HG03045 (cell line): ENCODE results near the gene FAM83E.
"Not testable (repeated sequence)": the region's sequence is repeated elsewhere in the genome, so short reads cannot be mapped to it uniquely, and the experiment has no call there.

ENCODE experiments used
- ATAC-seq: cut with Tn5 transposase; IDR thresholded peaks from one replicate; pipeline ENCODE4 v1.9.1; 2021; ENCODE audit warnings: mild to moderate bottlenecking, moderate library complexity; ENCODE audit not compliant: unreplicated experiment

FAM83E gene

DNA sequence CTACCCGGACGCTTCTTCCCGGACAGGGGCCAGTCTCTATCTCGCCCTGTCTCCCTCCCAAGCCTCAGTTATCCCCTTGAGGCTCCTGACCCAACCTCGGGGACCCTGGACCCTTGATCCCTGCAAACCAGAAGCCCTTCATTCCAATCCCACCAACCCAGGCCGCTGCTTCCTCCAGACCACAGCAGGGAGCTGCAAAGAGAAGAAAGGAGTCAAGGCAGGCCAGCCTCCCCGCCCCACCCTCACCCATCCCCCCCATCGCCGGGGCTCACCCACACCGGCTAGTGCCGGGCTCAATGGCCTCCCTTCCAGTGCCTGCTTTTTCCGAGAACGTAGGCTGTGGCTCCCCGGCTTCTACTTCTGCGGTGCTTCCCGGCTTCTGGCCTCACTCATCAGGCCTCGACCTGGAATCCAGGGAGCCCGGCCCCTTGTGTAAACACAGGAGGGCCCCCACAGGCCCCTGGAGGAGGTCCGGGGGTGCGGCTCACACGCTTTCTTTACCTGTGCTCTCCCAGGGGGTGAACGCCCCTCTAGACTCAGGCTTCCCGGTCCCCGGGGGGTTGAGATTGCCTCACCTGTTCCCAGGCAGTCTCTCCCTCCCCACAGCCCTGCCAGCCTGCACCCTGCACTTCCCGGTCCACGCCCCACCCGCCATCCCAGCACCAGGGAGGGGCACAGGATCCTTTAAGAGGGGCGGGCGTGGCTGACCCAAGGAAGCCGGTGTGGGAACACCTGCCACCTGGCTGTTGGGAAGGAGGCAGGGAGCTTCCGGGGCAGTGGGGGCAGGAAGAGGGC, at the start of gene FAM83E:
TSS of gene FAM83E (minus strand) at position 641 of the 795 bp plus-strand sequence. CDS start 1,704 bp downstream, outside the sequence.
- ATAC-seq = no peak

DNA sequence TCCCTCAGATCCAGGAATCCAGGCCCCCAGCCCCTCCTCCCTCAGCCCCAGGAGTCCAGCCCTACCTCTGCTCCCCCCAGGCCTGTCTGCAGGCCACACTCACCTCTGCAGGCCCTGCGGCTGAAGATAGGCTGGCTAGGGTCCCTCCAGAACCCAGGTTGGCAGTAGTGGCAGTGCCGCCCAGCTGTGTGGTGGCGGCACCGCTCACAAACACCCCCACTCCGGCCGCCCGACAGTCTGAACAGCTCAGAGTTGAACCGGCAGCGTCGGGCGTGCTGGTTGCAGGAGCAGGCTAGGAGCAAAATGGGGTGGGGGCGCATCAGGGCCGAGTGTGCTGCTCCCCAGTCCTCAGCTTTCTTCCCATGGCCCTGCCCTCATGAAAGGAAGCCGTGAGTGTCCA, 49.6 kb upstream of the FAM83E start:
- ATAC-seq = no peak

DNA sequence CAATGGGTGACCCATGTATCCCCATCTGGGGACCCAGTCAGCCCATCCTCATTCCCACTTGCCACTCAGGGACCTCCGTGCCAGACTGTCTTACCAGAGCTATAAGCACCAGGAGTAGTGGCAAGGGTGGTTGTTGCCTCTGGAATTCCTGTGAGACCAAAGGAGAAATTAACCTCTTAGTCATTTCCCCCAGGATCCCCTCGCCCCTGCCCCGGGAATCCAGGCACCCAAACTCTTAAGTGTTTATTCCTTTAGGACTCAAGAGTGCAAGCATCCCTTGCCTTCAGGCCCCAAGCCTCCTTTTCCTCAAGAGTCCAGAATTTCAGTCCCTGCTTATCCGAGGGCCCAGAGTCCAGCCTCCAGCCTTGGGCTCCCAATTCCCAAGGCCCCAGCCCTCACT, 48.8 kb upstream of the FAM83E start:
- no peak for ATAC-seq

DNA sequence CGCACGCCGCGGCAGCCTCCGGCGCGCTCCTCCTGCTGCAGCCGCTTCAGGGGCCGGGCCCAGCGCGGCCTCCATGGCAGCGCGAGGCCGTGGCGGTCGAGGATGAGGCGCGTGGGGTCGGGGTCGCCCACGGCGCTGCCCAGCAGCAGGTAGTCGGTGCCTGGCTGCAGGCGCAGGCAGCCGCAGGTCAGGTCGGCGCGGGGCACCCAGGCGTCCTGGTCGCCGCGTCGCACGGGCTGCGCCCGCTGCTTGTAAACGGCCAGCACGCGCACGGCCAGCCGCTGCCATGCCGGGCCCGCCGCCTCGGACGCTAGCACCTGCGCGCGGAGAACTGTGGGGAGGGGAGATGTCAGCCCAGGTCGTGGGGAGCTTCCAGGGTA, 46.8 kb upstream of the FAM83E start:
- ATAC-seq = no peak

DNA sequence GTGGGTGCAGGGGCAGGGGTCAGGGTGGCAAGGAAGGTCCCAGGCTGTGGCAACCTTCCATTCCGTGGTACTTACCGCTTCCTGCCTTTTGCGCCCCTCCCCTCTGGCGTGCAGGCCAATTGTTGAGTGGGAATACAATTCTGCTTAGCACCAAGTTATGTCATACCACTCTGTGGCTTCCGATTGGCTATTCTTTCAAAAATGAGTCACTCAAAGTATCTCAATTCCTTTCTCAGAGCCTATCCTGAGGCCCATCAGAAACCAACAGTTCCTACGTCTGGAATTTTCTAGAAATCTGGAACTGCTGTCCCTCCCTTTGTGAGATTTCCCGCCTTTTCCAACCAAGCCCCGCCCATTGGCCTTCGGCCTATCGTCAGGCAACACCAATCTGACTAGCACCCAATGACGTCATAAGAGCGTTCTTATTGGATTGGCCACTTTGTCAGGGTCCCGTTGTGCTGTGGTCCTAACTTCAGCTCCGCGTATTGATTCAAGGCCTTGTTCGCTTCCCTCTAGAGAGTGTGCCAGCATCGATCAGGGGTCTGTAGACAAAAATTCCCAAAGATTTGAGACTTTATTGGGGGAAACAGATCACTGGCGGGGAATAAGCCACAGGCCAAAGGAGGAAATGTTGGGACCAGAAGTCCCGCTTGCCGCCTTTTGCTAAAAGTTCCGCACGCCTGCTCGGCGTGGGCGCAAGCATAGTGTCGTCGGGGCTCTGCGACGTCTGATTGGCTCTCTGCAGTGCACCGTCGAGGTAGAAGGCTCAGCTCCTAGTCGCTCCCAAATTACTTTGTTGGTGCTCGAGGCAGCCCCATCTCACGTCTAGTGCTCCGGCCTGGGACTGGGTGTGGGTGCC, 46.2 kb upstream of the FAM83E start:
- peak; percentile 78 for ATAC-seq

DNA sequence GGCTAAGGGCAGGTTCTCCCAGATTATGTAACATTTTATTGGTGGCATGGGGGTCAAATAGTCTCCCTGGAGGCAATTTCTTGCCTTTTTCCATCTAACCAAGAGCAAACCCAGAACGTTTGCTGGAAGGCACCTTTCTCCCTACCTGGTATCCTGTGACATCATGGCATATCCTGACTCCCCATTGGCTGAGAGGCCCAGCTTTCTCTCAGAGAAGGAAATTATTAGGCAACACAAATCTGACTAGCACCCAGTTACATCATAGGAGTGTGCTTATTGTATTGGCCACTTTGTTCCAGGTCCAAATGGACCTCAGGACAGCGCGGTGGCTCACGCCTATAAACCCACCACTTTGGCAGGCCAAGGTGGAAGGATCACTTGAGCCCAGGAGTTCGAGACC, 44.9 kb upstream of the FAM83E start:
- no peak for ATAC-seq

DNA sequence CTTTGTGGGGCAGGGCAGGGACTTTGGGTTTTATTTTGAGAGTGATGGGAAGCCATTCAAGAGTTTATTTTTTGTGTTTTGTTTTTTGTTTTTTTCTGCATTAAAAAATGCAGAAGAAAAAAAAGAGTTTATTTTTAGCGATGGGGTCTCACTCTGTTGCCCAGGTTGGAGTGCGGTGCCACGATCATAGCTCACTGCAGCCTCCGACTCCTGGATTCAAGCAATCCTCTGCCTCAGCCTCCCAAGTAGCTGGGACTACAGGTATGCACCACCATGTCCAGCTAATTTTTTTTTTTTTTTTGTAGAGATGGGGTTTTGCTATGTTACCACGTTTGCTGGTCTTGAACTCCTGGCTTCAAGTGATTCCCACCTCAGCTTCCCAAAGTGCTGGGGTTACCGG, 43.6 kb upstream of the FAM83E start:
- no peak for ATAC-seq

DNA sequence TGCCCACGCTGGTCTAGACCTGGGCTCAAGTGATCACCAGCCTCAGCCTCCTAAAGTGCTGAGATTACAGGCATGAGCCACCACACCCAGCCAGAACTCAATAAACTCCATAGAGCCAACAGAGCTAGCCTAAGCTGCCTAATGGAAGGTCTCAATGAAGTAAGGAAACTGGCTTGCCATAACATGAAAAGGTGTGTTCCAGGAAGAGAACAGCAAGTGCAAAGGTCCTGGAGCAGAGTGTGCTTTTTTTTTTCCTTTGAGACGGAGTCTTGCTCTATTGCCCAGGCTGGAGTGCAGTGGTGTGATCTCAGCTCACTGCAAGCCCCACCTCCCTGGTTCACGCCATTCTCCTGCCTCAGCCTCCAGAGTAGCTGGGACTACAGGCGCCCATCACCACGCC, 43.0 kb upstream of the FAM83E start:
- not testable (repeated sequence) for ATAC-seq

DNA sequence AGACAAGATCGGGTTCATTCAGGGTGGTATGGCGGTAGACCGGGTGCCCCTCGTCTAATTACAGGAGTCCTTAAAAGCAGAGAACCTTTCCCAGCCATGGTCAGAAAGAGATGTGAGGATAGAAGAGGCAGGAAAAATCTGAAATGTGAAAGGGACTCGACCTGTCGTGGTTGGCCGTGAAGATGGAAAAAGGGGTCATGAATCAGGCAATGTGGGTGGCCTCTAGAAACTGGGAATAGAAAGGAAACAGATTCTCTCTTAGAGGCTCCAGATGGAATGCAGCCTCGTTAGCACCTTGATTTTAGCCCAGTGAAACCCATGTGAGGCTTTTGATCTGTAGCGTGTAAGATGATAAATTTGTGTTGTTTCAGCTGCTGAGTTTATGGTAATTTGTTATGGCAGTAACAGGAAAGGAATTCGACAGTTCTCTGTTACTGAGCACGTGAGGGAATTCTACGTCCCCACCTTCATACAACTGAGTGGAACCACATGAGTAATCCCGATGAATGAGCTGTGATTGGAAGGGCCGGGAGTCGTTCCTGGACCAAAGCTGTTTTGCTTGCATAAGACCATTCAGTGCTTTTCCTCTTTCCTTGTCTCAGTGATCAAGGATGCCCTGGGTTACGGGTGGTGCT, 42.1 kb upstream of the FAM83E start:
- no peak for ATAC-seq

DNA sequence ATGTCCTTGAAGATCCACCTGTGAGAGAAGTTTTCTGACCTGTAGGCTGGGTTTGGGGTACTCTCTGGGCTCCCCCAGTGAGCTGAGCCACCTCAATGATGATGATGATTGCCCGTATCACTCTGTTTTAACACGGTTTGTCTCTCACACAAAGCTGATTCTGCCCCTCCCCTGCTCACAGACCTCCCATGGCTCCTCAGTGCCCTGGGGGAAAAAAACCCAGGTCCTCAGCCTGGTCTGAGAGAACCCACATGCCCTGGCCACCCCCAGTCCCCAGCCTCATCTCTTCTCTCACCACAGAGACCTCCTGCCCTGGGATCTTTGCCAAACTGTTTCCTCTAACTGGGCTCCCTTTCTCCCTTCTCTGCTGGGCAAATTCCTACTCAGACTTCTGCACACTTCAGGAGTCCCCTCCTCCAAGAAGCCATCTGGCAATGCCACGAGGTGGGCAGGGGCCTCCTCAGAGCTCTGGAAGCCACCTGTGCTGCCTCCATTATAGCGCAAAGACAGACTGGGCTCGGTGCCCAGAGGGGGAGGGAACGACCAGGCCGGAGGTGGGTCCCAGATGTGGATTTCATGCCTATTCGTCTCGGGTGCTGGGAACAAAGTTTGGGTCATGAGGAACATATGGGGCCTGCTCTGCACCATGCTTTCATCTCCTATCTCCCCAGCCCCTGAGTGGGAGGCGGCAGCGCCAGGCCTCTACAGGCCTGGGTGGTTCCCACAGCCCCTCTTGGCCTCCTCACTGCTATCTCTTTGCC, 39.6 kb upstream of the FAM83E start:
- ATAC-seq = no peak

DNA sequence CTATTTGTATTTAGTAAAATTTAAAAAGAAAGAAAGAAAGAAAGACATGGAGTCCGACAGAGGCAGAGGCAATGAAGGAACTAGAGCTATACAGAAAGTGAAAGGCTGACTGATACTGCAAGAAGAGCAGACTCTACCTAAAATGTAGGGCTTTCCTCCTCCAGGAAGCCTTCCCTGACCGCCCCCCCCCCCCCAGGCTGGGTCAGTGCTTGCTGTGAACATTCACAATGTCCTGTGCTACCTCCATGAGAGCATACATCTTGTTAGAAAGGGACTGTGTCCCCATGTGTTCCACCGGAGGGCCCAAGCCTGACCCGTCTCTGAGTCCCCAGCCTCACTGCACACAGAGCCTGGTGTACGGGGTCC, 36.8 kb upstream of the FAM83E start:
- no peak for ATAC-seq

DNA sequence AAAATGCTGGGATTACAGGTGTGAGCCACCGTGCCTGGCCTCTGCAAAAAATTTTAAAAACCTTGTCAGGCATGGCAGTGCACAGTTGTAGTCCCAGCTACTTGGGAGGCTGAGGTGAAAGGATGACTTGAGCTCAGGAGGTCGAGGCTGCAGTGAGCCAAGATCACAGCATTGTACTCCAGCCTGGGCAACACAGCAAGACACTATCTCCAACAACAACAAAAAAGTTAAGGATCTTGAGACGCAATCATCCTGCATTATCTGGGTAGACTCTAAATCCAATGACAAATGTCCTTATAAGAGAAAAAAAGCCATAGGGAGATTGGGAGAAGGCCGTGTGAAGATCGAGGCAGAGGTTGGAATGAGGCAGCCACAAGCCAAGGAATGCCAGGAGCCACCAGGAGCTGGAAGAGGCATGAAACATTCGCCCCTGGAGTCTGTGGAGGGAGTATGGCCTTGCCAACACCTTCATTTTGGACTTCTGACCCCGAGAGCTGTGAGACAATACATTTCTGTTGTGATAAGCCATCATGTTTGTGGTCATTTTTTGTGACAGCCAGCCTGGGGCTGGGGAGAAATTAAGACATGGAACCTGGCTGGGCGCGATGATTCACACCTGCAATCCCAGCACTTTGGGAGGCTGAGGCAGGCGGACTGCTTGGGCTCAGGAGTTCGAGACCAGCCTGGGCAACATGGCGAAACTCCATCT, 36.3 kb upstream of the FAM83E start:
- ATAC-seq = no peak

DNA sequence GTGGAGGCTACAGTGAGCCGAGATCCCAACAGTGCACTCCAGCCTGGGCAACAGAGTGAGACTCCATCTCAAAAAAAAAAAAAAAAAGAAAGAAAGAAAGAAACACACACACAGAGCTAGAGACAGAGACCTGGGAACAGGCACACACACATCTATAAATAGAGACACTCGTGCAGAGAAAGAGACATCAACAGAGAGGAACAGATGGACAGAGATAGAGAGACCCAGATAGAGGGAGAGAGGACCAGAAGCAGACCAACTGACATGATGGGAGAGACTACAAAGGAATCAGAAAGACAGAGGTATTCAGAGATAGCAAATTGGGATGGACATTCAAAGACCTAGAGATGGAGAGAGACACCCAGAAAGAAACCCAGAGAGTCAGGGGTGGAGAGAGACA, 33.3 kb upstream of the FAM83E start:
- ATAC-seq = no peak

DNA sequence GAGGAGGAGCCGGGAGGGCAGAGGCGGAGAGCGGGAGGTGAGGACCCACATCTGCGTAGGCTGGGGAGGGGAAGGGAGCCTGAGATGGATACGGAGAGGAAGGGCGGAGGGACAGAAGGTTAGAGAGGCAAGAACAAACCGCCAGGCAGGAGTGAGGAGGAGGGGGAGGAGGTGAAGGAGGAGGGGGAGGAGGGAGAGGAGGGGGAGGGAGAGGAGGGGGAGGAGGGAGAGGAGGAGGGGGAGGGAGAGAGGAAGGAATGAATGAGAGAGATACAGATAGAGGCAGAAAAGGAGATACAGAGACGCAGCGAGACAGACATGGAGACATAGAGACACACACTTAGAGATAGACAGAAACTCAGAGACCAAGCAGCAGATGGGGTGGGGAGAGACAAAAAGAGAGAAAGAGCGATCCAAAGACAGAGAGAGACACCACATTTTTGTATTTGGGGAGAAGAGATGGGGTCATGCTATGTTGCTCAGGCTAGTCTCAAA, 31.9 kb upstream of the FAM83E start:
- no peak for ATAC-seq

DNA sequence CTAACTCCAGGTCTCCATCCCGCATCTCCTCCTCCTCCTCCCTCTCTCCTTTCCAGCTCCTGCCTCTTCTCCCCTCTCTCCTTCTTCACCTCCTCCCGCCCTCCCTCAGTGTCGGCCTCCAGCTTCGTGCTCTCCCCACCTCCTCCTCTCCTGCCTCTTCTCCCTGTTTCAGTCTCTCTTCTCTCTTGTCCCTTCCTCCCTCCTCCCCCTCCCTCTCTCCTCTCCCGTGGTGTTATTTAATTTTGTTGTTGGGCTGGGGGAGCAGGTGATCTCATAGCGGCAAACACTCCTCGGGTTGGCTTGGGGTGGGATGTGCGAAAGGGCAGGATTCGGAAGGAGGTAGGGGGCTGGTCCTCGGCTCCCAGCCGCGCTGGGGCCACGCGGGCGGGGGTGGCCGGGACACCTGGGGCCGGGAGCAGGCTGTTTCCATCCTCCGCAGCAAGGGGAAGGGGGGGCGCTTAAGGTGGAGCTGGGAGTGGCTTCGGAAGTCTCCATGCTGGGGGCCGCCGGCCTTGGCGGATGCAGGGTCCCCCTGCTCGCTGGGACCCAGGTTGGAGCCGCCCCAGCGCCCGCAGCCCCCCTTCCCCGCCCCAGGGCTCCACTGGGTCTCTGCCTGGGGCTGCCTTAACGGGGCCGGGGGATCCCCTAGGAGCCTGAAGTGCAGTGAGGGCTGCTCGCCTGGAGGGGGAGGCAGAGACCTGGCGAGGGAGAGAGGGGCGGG, 31.3 kb upstream of the FAM83E start, which contains the start of gene CA11:
TSS of gene CA11 (minus strand) at position 187 of the 721 bp plus-strand sequence. CDS start 555 bp downstream, outside the sequence.
- peak; percentile 76 for ATAC-seq

DNA sequence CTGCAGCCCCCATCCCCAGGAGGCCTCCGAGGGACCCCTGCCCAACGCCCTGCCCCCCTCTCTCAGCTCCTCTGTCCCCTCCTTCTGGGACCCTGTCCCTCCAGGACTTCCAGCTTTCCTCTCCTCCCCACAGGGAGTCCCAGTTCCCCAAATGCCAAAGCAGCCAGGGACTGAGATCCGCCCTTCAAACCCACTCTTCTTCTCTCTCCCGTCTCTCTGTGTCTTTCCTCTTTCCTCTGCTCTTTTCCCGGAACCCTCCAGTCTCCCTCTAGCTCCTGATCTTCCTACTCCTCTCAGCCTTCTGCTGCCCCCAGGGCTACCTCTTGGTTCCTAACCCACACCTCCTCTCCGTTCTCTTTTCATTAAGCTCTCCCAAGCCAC, 30.7 kb upstream of the FAM83E start:
- no peak for ATAC-seq

DNA sequence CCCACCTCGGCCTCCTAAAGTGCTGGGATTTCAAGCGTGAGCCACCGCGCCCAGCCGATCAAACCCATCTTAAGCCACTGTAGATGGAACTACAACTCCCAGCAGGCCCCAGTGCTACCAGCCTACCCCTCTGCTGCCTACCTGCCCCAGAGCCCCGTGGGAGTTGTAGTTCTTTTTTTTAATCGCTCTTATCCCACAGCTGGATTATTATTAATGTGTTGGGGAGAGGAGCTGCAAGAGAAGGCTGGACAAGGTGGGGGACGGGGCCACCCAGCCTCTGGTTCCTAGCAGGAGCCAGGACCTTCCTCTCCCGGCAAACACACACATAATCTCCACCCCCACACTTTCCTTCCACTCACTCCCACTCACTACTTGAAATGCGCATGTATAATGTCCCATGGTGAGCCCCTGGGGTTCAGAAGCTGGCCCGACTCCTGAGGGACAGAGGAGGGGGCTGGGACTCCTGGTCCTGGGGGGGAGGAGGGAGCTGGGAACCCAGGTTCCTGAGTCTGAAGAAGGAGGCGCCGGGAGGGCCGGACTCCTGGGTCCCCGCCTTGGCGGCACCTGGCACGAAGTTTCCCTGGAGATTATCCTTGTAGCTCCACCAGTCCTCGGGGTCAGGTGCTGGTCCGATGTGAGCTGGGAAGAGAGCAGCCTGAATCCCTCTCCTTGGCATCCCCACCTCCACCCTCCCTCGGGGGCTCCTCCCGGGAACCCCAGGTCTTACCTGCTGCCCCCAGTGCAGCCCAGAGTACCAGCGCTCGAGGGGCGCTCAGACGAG, 30.2 kb upstream of the FAM83E start:
- peak; percentile 39 for ATAC-seq

DNA sequence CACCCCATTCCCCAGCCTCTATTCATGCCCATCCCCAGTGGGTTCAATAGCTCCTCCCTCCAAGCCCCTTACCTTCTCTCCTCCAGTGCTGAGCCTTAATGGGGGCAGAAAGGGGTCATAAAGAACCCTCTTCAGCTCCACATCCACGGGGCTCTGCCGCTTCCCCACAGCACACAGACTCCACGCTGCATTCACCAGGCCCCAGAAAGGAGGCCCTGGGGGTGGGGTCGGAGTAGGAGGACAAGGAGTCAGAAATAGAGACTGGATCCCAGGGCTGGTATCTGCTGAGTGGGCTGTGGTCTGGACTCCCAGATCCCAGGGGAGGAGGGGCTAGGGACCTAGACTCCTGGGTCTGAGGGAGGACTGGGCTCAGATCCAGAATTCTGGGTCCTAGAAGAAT, 29.5 kb upstream of the FAM83E start:
- ATAC-seq = no peak

DNA sequence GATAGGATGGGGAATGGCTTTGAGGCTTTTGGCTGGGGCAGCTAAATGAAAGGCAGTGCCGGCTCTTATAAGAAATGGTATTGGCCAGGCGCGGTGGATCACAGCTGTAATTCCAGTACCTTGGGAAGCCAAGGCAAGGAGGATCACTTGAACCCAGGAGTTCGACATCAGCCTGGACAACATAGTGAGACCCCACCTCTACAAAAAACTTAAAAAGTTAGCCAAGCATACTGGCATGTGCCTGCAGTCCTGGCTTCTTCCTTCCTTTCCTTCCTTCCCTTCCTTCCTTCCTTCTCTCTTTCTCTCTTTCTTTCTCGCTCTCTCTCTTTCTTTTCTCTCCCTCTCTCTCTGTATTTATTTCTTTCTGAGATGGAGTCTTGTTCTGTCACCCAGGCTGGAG, 28.0 kb upstream of the FAM83E start:
- no peak for ATAC-seq
